Activated CD8-positive, alpha-beta T cell treated with anti-CD3 and anti-CD28 coated beads for 36 hours (primary cell): ENCODE results near the gene SLC6A5. TPM values are rescaled to one million over a fixed set of nuclear protein-coding genes. Genes with fewer than 3 reads are reported as not detected.

Experiments used
- ATAC-seq: fragments of 200-7000 bp; cut with Tn5 transposase; one replicate; pipeline ENCODE4 v1.10.0; 2021; ENCODE audit warnings: mild to moderate bottlenecking, moderate library complexity
- CTCF ChIA-PET: fragments of 350-600 bp; sonication (Branson Sonifier 250); formaldehyde crosslinking; loops from one replicate; lab custom pipeline; 2021; ENCODE audit warnings: antibody characterized with exemption; lab: Charles Lee
- POLR2A ChIA-PET: fragments of 350-600 bp; sonication (Branson Sonifier 250); formaldehyde crosslinking; loops from one replicate; lab custom pipeline; 2021; ENCODE audit warnings: antibody characterized with exemption; lab: Charles Lee
- DNase-seq: peaks from one replicate; pipeline ENCODE4 v3.0.0-alpha.2; 2020
- H3K27ac Mint-ChIP-seq: one replicate; pipeline ENCODE4 v1.8.0; 2021; ENCODE audit warnings: mild to moderate bottlenecking, mixed read lengths
- H3K27me3 Mint-ChIP-seq: one replicate; pipeline ENCODE4 v1.8.0; 2021; ENCODE audit warnings: mixed read lengths
- H3K36me3 Mint-ChIP-seq: one replicate; pipeline ENCODE4 v1.8.0; 2021; ENCODE audit warnings: low read depth, mixed read lengths
- H3K4me1 Mint-ChIP-seq: one replicate; pipeline ENCODE4 v1.8.0; 2021; ENCODE audit warnings: low read depth, mixed read lengths
- H3K4me3 Mint-ChIP-seq: one replicate; pipeline ENCODE4 v1.8.0; 2021; ENCODE audit warnings: mild to moderate bottlenecking, moderate library complexity, mixed read lengths
- H3K9me3 Mint-ChIP-seq: one replicate; pipeline ENCODE4 v1.8.0; 2021; ENCODE audit warnings: mixed read lengths
- intact Hi-C: fragments of 100-400 bp; cut with micrococcal nuclease; formaldehyde crosslinking; loops from one replicate; pipeline ENCODE4 v1.10.0; 2022
- total RNA-seq, 2 experiments: library from RNA; stranded (reverse); gene quantifications; one replicate each; pipeline ENCODE4 v1.2.3, GENCODE V29; 2021
- TF ChIP-seq, protein P1 (sequence below): fragments of 200-600 bp; IDR thresholded peaks from one replicate; pipeline ENCODE4 v1.8.0; 2022; ENCODE audit warnings: antibody characterized with exemption, mild to moderate bottlenecking

SLC6A5 gene
- total RNA-seq, 2 experiments from 2014 or later, result not detected

DNA sequence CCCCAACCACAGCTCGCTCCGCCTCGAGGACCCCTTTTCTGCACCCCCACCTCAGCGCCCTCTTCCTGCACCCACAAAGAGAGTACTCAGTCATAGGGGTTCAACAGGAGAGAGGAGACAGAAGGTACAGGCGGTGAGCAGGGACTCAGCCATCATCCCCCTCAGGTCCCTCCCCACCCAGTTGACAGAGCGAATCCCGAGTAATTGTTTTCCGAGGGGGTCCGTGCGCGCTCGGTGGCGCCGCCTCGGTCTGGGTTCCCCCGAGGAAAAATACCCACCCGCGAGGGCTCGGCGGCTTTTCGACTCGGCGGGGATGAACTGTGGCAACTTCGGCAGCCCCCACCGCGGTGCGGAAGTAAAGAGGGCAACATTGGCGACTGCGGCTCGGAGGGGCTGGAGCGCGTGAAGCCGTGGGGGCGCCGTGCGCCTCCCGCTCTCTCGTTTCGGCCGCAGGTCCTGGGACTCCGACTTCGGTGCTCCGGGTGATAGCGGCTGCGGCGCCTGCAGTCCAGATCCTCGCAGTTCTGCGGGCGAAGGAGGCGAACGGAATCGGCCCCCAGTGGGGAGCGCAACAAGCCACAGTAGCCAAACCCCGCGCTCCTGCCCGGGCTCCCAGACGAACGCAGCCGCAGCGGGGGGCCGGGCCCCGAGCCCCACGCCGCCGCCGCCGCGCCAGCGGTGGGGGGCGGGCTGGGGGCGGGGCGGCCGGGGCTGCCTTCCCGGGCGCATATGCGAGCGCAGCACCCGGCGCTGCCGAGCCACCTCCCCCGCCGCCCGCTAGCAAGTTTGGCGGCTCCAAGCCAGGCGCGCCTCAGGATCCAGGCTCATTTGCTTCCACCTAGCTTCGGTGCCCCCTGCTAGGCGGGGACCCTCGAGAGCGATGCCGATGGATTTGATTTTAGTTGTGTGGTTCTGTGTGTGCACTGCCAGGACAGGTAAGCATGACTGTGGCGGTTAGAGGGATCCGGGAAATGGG is 69.7 kb downstream of the SLC6A5 start, which contains the start of gene NELL1:
NELL1 (plus strand) TSS at position 743 of the 976 bp plus-strand sequence.
- TF ChIP-seq, protein P1, sequence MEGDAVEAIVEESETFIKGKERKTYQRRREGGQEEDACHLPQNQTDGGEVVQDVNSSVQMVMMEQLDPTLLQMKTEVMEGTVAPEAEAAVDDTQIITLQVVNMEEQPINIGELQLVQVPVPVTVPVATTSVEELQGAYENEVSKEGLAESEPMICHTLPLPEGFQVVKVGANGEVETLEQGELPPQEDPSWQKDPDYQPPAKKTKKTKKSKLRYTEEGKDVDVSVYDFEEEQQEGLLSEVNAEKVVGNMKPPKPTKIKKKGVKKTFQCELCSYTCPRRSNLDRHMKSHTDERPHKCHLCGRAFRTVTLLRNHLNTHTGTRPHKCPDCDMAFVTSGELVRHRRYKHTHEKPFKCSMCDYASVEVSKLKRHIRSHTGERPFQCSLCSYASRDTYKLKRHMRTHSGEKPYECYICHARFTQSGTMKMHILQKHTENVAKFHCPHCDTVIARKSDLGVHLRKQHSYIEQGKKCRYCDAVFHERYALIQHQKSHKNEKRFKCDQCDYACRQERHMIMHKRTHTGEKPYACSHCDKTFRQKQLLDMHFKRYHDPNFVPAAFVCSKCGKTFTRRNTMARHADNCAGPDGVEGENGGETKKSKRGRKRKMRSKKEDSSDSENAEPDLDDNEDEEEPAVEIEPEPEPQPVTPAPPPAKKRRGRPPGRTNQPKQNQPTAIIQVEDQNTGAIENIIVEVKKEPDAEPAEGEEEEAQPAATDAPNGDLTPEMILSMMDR, result no peak
- CTCF ChIA-PET, result interaction anchor here (5.3 kb wide), 1 partner anchor 21 kb away, joined by 35 read pairs; no protein-coding TSS in a partner anchor
- Mint-ChIP-seq H3K27ac (no peak within 1 kb of the TSS), H3K4me3 (no peak within 1 kb of the TSS), H3K36me3 (no peaks in the 10 kb centered on the region), H3K4me1 (no peaks in the 10 kb centered on the region), H3K9me3 (no peaks in the 10 kb centered on the region), H3K27me3 (peaks cover 50% of the 10 kb centered on the region)
- intact Hi-C loops, result no loop called here
- DNase-seq, result no peak
- no peak for ATAC-seq
- POLR2A ChIA-PET, result no interaction called here

DNA sequence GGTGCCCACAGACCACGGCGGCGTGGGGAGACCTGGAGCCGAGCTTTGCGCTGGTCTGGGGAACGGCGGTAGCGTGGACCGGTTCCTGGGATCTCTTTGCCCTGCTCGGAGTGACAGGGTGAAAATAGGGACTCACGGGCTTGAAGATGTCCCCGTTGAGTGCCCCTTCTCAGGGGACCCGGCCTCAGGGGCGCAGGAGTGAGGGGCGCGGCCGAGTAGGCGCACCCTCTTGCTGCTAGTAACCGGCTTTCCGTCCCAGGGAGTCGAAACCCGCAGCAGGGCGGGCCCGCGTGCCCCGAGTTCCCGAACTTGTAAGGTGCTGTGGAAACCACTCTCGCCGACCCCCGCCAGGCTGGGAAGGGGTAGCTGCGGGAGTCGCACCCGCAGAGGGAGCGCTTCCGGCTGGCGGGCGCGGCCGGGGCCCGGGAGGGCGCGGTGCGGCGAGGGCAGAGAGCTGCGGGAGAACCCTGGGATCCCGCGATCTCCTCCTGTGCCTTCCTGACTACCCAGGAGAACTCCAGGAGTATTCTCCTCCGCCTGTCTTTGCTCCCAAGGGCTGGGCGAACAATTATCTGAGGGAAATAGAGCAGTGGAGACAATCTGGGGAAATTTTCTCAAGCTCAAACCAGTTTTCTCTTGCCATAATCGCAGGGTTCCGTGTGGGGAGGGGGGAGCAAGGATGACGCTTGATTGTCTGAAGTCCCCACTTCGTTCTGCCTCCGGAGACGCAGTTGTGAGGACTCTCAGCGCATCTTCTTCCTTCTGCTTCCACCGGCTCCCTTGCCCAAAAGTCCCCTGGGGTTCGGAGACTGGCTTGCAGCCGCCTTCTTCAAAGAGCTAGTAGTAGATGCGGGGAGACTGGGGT is 70.6 kb downstream of the SLC6A5 start:
- H3K27me3 Mint-ChIP-seq, result peaks cover 52% of the 10 kb centered on the region
- POLR2A ChIA-PET, result no interaction called here

DNA sequence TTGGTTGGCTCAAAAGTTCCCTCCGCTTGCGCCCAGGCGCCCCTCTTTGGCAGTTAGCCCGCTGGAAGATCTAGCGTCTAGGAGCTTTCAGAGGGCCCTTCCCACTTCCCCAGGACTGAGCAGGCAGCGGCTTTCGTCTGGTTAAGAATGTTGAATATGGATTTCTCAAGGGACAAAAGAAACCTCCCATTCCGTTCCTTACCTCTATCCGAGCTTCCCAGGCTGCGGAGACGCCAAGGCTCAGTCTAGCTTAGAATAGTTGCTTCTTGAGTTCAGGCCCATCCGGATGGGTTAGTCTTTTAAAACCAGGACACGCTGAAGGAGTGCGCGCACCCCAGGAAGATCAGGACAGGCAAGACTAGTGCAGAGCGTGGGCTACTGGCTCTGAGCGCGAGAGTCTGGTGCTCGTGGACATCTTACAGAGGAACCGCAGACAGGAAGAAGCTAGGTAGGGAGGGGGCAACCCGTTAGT is 71.6 kb downstream of the SLC6A5 start:
- Mint-ChIP-seq H3K9me3 (no peaks in the 10 kb centered on the region), H3K36me3 (no peaks in the 10 kb centered on the region), H3K27me3 (peaks cover 47% of the 10 kb centered on the region), H3K4me3 (no peak overlapping the region), H3K27ac (no peak overlapping the region), H3K4me1 (no peaks in the 10 kb centered on the region)
- intact Hi-C loops, result no loop called here
- TF ChIP-seq, protein P1, result no peak
- ChIA-PET CTCF (interaction anchor here (0.8 to 5.3 kb wide), 5 partner anchors 14 to 71 kb away, joined by 3 to 35 read pairs (median 4); no protein-coding TSS in a partner anchor), POLR2A (no interaction called here)
- DNase-seq, result no peak
- no peak for ATAC-seq

More for the DNA sequence above, 70.6 kb downstream of the SLC6A5 start:
- Mint-ChIP-seq H3K27ac (no peak overlapping the region), H3K4me3 (no peak overlapping the region), H3K9me3 (no peaks in the 10 kb centered on the region), H3K4me1 (no peaks in the 10 kb centered on the region), H3K36me3 (no peaks in the 10 kb centered on the region)
- no peak for ATAC-seq
- intact Hi-C loops, result no loop called here
- CTCF ChIA-PET, result interaction anchor here (5.3 kb wide), 1 partner anchor 21 kb away, joined by 35 read pairs; no protein-coding TSS in a partner anchor
- TF ChIP-seq, protein P1, result no peak
- no peak for DNase-seq

DNA sequence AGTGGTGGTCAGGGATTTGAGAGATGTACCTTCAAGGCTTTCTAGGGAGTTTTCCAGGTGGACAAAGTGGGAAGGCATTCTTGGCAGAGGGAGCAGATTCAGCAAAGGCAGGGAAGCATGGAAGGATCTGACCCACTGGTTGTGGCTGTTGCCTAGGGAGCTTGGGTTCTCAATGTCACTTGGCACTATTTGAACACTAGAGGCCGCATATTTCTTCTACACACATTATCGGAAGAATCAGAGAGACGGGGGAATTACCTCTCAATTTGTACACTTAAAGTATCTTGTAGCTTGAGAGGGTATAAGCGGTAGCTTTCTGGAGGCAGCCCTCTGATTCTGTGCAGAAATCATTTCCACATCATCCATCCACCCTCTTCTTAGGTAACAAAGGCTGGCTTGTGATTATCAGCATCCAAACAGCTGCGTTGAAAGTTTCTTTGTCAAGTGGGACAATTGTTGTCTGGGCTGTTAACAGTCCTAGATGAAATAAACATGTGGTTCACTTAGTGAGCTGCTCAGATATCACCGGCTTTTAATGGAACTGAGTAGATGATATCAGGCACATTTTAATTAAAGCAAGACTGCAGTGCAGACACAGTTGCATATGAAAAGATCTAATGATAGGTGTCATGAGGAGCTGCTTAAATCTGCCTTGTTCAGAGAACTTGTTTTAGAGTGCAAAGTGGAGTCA is 72.6 kb downstream of the SLC6A5 start:
- TF ChIP-seq, protein P1, result no peak
- POLR2A ChIA-PET, result no interaction called here
- peaks cover 47% of the 10 kb centered on the region for H3K27me3 Mint-ChIP-seq
- H3K4me3 Mint-ChIP-seq, result no peak overlapping the region
- CTCF ChIA-PET, result interaction anchor here (0.8 to 5.3 kb wide), 6 partner anchors 9 to 72 kb away, joined by 3 to 35 read pairs (median 4); no protein-coding TSS in a partner anchor
- no peak overlapping the region for H3K27ac Mint-ChIP-seq
- H3K36me3 Mint-ChIP-seq, result no peaks in the 10 kb centered on the region
- H3K4me1 Mint-ChIP-seq, result no peaks in the 10 kb centered on the region
- no peaks in the 10 kb centered on the region for H3K9me3 Mint-ChIP-seq
- no peak for ATAC-seq
- DNase-seq, result no peak
- intact Hi-C loops, result no loop called here
